GM23338 (cell line): Measurements from ENCODE around the gene PHF21A. TPM values are rescaled to one million over a fixed set of nuclear protein-coding genes. Genes with fewer than 3 reads are reported as not detected.

ENCODE experiments used
- ATAC-seq: fragments of 200-7000 bp; cut with Tn5 transposase; 3 replicates; pipeline ENCODE4 v1.9.1; 2020
- DNase-seq: peaks from one replicate; pipeline ENCODE4 v3.0.0-alpha.2; 2015; ENCODE audit warnings: low spot score
- H2AFZ ChIP-seq: fragments of 200-600 bp; sonication (generic); 2 replicates; pipeline ENCODE4 v1.8.0; 2016; ENCODE audit warnings: antibody characterized with exemption, mild to moderate bottlenecking, moderate library complexity
- H3F3A ChIP-seq: fragments of 200-600 bp; sonication (generic); replicated peaks from 2 replicates; pipeline ENCODE4 v1.8.0; 2017; ENCODE audit warnings: antibody characterized with exemption, mixed run types, low read depth
- H3K27ac ChIP-seq: fragments of 200-600 bp; sonication (generic); 2 replicates; pipeline ENCODE4 v1.6.1; 2016; ENCODE audit warnings: low read depth
- H3K27me3 ChIP-seq: fragments of 200-600 bp; sonication (generic); 2 replicates; pipeline ENCODE4 v1.8.0; 2016; ENCODE audit warnings: mild to moderate bottlenecking, mixed run types, moderate library complexity; ENCODE audit not compliant: insufficient read depth
- H3K36me3 ChIP-seq: fragments of 200-600 bp; sonication (generic); 2 replicates; pipeline ENCODE4 v1.8.0; 2016; ENCODE audit warnings: mild to moderate bottlenecking; ENCODE audit not compliant: insufficient read depth
- H3K4me1 ChIP-seq: fragments of 200-600 bp; sonication (generic); 2 replicates; pipeline ENCODE4 v1.8.0; 2016; ENCODE audit warnings: mild to moderate bottlenecking, moderate library complexity; ENCODE audit not compliant: insufficient read depth
- H3K4me2 ChIP-seq: fragments of 200-600 bp; sonication (generic); 2 replicates; pipeline ENCODE4 v1.7.1; 2017; ENCODE audit warnings: mixed run types
- H3K4me3 ChIP-seq: fragments of 200-600 bp; sonication (generic); 2 replicates; pipeline ENCODE4 v1.6.1; 2016; ENCODE audit warnings: mixed run types
- H3K79me2 ChIP-seq: fragments of 200-600 bp; sonication (generic); replicated peaks from 2 replicates; pipeline ENCODE4 v1.8.0; 2017; ENCODE audit warnings: mild to moderate bottlenecking; ENCODE audit not compliant: insufficient read depth
- H3K9me2 ChIP-seq: fragments of 200-600 bp; sonication (generic); 2 replicates; pipeline ENCODE4 v1.8.0; 2017; ENCODE audit not compliant: insufficient read depth
- H4K20me1 ChIP-seq: fragments of 200-600 bp; sonication (generic); replicated peaks from 2 replicates; pipeline ENCODE4 v1.8.0; 2017; ENCODE audit warnings: mild to moderate bottlenecking; ENCODE audit not compliant: insufficient read depth
- H3K27ac Mint-ChIP-seq: 2 replicates; pipeline ENCODE4 v1.8.0; 2020; ENCODE audit warnings: inconsistent platforms, mild to moderate bottlenecking, moderate library complexity, mixed read lengths
- H3K27me3 Mint-ChIP-seq: 3 replicates; pipeline ENCODE4 v1.8.0; 2022; ENCODE audit warnings: low read depth, mild to moderate bottlenecking, moderate library complexity, mixed read lengths, inconsistent platforms; ENCODE audit not compliant: insufficient read depth, poor library complexity
- H3K36me3 Mint-ChIP-seq: 3 replicates; pipeline ENCODE4 v1.8.0; 2021; ENCODE audit warnings: low read depth, mild to moderate bottlenecking, inconsistent platforms, moderate library complexity, mixed read lengths
- H3K4me1 Mint-ChIP-seq: 3 replicates; pipeline ENCODE4 v1.8.0; 2020; ENCODE audit warnings: mild to moderate bottlenecking, inconsistent platforms, mixed read lengths
- H3K4me3 Mint-ChIP-seq: 3 replicates; pipeline ENCODE4 v1.8.0; 2021; ENCODE audit warnings: moderate library complexity, mild to moderate bottlenecking, inconsistent platforms, mixed read lengths
- H3K9me3 Mint-ChIP-seq: 3 replicates; pipeline ENCODE4 v1.8.0; 2020; ENCODE audit warnings: moderate library complexity, mild to moderate bottlenecking, inconsistent platforms, mixed read lengths
- EZH2 ChIP-seq: fragments of 200-600 bp; sonication (generic); IDR thresholded peaks from one replicate; pipeline ENCODE4 v1.8.0; 2017; ENCODE audit warnings: antibody characterized with exemption, mild to moderate bottlenecking, low read depth; ENCODE audit not compliant: unreplicated experiment
- POLR2AphosphoS5 ChIP-seq: IDR thresholded peaks from 2 replicates; pipeline ENCODE4 v1.6.1; 2016; ENCODE audit warnings: antibody characterized with exemption, low read depth
- REST ChIP-seq: IDR thresholded peaks from one replicate; pipeline ENCODE4 v1.6.1; 2018; ENCODE audit warnings: antibody characterized with exemption; ENCODE audit not compliant: unreplicated experiment
- STAT1 ChIP-seq: IDR thresholded peaks from one replicate; pipeline ENCODE4 v1.6.1; 2016; ENCODE audit warnings: antibody characterized with exemption; ENCODE audit not compliant: unreplicated experiment
- ZNF114 ChIP-seq: fragments of 250-450 bp; sonication (Bioruptor Pico); IDR thresholded peaks from 2 replicates; pipeline ENCODE4 v1.5.0; 2020; ENCODE audit warnings: mild to moderate bottlenecking, moderate library complexity
- polyA plus RNA-seq: library from polyadenylated mRNA; unstranded; fragments of >200 nt; fragmentation: Nextera tagmentation; extraction: Ambion mirVana; gene quantifications from 2 replicates; pipeline ENCODE4 v1.2.1, GENCODE V29; 2016
- total RNA-seq: library from RNA; depleted of rRNA; stranded (reverse); fragments of >200 nt; shearing (Covaris generic); gene quantifications from 2 replicates; pipeline ENCODE4 v1.2.3, GENCODE V29; 2014
- TF ChIP-seq, protein P1 (sequence below): IDR thresholded peaks from 2 replicates; pipeline ENCODE4 v1.6.1; 2016; ENCODE audit warnings: antibody characterized with exemption
- TF ChIP-seq, protein P2 (sequence below), 2 experiments: fragments of 200-600 bp in 1 of 2; sonication (generic) in 1 of 2; conservative IDR thresholded peaks; 2 replicates each; pipeline versions ENCODE4 v1.5.1 to v1.6.1; 2016 to 2017; ENCODE audit warnings: antibody characterized with exemption in 2 of 2, low read depth in 2 of 2, mild to moderate bottlenecking in 2 of 2, moderate library complexity in 1 of 2
- TF ChIP-seq, protein P3 (sequence below): fragments of 250-450 bp; sonication (Bioruptor Pico); IDR thresholded peaks from 2 replicates; pipeline ENCODE4 v1.5.0; 2020; ENCODE audit warnings: mild to moderate bottlenecking, moderate library complexity

The PHF21A gene
- total and polyA plus RNA-seq, 2 experiments from 2014 or later, result 21.7 to 23.6 TPM

DNA sequence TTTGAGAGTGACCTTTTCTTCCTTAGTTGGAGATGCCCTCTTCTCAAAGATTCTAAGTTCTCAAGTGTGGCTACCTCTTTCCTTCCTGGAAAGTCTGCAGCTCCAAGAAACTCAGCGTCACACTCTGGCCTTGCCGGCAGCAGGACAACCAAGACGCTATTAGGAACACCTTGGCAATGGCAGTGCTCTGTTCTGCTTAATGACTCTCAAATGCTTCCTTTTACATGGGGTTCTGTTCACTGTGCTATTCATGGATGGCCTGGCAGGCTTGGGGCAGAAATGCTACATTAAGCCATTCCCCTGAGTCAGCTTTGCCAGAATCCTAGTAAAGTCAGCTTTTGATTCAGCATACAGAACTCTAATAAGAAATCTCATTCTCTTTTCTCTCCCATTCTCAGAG, 172.9 kb downstream of the PHF21A start:
- TF ChIP-seq ZNF114 (no peak), REST (no peak)
- TF ChIP-seq, protein P1, sequence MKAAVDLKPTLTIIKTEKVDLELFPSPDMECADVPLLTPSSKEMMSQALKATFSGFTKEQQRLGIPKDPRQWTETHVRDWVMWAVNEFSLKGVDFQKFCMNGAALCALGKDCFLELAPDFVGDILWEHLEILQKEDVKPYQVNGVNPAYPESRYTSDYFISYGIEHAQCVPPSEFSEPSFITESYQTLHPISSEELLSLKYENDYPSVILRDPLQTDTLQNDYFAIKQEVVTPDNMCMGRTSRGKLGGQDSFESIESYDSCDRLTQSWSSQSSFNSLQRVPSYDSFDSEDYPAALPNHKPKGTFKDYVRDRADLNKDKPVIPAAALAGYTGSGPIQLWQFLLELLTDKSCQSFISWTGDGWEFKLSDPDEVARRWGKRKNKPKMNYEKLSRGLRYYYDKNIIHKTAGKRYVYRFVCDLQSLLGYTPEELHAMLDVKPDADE, result no peak
- ATAC-seq (no peak), DNase-seq (no peak)
- Histone ChIP-seq H3K4me1 (no peaks in the 10 kb centered on the region), H3K27me3 (no peaks in the 10 kb centered on the region), H3F3A (0 out of 2 replicates have a peak, but pooled peaks cover 3% of the 10 kb centered on the region), H3K27ac (0 out of 2 replicates have a peak overlapping the region, but pooled peaks have one; percentile 26), H3K36me3 (peaks cover 13% of the 10 kb centered on the region), H3K4me2 (no peak overlapping the region), H3K4me3 (no peak overlapping the region), H3K9me2 (no peaks in the 10 kb centered on the region), H4K20me1 (no peaks in the 10 kb centered on the region), H2AFZ (no peak overlapping the region), H3K79me2 (no peaks in the 10 kb centered on the region)
- no peaks in the 10 kb centered on the region for H3K4me1 Mint-ChIP-seq
- H3K27me3 Mint-ChIP-seq, result no peaks in the 10 kb centered on the region
- H3K36me3 Mint-ChIP-seq, result peaks cover 14% of the 10 kb centered on the region; the same call in 2 of the 3 replicates
- no peak overlapping the region for H3K27ac Mint-ChIP-seq
- no peak overlapping the region for H3K4me3 Mint-ChIP-seq
- H3K9me3 Mint-ChIP-seq, result no peaks in the 10 kb centered on the region

GRCh38 chr11:45947885-45948284, 173.4 kb downstream of the PHF21A start:
- Mint-ChIP-seq H3K4me3 (no peak overlapping the region), H3K36me3 (peaks cover 14% of the 10 kb centered on the region; the same call in 2 of the 3 replicates), H3K9me3 (no peaks in the 10 kb centered on the region), H3K27me3 (no peaks in the 10 kb centered on the region), H3K4me1 (no peaks in the 10 kb centered on the region), H3K27ac (no peak overlapping the region)
- H4K20me1 ChIP-seq, result no peaks in the 10 kb centered on the region
- no peak overlapping the region for H3K4me2 ChIP-seq
- DNase-seq, result no peak
- 0 out of 2 replicates have a peak, but pooled peaks cover 3% of the 10 kb centered on the region for H3F3A ChIP-seq
- no peaks in the 10 kb centered on the region for H3K27me3 ChIP-seq
- H2AFZ ChIP-seq, result no peak overlapping the region
- 0 out of 2 replicates have a peak overlapping the region, but pooled peaks have one; percentile 26 for H3K27ac ChIP-seq
- no peak overlapping the region for H3K4me3 ChIP-seq
- TF ChIP-seq ZNF114 (no peak), POLR2AphosphoS5 (no peak), STAT1 (no peak), EZH2 (no peak)
- TF ChIP-seq, protein P2, sequence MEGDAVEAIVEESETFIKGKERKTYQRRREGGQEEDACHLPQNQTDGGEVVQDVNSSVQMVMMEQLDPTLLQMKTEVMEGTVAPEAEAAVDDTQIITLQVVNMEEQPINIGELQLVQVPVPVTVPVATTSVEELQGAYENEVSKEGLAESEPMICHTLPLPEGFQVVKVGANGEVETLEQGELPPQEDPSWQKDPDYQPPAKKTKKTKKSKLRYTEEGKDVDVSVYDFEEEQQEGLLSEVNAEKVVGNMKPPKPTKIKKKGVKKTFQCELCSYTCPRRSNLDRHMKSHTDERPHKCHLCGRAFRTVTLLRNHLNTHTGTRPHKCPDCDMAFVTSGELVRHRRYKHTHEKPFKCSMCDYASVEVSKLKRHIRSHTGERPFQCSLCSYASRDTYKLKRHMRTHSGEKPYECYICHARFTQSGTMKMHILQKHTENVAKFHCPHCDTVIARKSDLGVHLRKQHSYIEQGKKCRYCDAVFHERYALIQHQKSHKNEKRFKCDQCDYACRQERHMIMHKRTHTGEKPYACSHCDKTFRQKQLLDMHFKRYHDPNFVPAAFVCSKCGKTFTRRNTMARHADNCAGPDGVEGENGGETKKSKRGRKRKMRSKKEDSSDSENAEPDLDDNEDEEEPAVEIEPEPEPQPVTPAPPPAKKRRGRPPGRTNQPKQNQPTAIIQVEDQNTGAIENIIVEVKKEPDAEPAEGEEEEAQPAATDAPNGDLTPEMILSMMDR (conservative IDR thresholded peaks at IDR 0.05; ENCODE audit: low read depth in 2 of 2), result no peak
- TF ChIP-seq, protein P3, sequence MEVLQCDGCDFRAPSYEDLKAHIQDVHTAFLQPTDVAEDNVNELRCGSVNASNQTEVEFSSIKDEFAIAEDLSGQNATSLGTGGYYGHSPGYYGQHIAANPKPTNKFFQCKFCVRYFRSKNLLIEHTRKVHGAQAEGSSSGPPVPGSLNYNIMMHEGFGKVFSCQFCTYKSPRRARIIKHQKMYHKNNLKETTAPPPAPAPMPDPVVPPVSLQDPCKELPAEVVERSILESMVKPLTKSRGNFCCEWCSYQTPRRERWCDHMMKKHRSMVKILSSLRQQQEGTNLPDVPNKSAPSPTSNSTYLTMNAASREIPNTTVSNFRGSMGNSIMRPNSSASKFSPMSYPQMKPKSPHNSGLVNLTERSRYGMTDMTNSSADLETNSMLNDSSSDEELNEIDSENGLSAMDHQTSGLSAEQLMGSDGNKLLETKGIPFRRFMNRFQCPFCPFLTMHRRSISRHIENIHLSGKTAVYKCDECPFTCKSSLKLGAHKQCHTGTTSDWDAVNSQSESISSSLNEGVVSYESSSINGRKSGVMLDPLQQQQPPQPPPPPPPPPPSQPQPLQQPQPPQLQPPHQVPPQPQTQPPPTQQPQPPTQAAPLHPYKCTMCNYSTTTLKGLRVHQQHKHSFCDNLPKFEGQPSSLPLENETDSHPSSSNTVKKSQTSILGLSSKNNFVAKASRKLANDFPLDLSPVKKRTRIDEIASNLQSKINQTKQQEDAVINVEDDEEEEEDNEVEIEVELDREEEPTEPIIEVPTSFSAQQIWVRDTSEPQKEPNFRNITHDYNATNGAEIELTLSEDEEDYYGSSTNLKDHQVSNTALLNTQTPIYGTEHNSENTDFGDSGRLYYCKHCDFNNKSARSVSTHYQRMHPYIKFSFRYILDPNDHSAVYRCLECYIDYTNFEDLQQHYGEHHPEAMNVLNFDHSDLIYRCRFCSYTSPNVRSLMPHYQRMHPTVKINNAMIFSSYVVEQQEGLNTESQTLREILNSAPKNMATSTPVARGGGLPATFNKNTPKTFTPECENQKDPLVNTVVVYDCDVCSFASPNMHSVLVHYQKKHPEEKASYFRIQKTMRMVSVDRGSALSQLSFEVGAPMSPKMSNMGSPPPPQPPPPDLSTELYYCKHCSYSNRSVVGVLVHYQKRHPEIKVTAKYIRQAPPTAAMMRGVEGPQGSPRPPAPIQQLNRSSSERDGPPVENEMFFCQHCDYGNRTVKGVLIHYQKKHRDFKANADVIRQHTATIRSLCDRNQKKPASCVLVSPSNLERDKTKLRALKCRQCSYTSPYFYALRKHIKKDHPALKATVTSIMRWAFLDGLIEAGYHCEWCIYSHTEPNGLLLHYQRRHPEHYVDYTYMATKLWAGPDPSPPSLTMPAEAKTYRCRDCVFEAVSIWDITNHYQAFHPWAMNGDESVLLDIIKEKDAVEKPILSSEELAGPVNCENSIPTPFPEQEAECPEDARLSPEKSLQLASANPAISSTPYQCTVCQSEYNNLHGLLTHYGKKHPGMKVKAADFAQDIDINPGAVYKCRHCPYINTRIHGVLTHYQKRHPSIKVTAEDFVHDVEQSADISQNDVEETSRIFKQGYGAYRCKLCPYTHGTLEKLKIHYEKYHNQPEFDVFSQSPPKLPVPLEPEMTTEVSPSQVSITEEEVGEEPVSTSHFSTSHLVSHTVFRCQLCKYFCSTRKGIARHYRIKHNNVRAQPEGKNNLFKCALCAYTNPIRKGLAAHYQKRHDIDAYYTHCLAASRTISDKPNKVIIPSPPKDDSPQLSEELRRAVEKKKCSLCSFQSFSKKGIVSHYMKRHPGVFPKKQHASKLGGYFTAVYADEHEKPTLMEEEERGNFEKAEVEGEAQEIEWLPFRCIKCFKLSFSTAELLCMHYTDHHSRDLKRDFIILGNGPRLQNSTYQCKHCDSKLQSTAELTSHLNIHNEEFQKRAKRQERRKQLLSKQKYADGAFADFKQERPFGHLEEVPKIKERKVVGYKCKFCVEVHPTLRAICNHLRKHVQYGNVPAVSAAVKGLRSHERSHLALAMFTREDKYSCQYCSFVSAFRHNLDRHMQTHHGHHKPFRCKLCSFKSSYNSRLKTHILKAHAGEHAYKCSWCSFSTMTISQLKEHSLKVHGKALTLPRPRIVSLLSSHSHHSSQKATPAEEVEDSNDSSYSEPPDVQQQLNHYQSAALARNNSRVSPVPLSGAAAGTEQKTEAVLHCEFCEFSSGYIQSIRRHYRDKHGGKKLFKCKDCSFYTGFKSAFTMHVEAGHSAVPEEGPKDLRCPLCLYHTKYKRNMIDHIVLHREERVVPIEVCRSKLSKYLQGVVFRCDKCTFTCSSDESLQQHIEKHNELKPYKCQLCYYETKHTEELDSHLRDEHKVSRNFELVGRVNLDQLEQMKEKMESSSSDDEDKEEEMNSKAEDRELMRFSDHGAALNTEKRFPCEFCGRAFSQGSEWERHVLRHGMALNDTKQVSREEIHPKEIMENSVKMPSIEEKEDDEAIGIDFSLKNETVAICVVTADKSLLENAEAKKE, result no peak
- no peak for ATAC-seq
- no peaks in the 10 kb centered on the region for H3K79me2 ChIP-seq
- H3K9me2 ChIP-seq, result no peaks in the 10 kb centered on the region
- peaks cover 13% of the 10 kb centered on the region for H3K36me3 ChIP-seq
- no peaks in the 10 kb centered on the region for H3K4me1 ChIP-seq
